ENCODE results near the gene EZR. TPM values are rescaled to one million over a fixed set of nuclear protein-coding genes. Genes with fewer than 3 reads are reported as not detected.

Gene EZR
- total and polyA plus RNA-seq, 9 of the 15 experiments (the other 6 are each of a cell fraction or from before 2014, with no cell fraction given), result 36.5 to 162 (median 104) TPM

- peak; percentile 89 for TF ChIP-seq POLR2AphosphoS5 (IDR thresholded peaks at IDR 0.05; ENCODE audit: control insufficient read depth, insufficient read depth, low read depth, low read length)
- TF ChIP-seq XRCC5 (IDR thresholded peaks at IDR 0.05; ENCODE audit: low read depth, low read length), result no peak
- TF ChIP-seq, protein P1, sequence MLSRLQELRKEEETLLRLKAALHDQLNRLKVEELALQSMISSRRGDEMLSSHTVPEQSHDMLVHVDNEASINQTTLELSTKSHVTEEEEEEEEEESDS (CRISPR knock-in tag; IDR thresholded peaks at IDR 0.05), result no peak
- TF ChIP-seq POU5F1 (IDR thresholded peaks at IDR 0.05; ENCODE audit: borderline replicate concordance, low read depth, low read length, partially characterized antibody), result no peak
- no peak for TF ChIP-seq DACH1 (IDR thresholded peaks at IDR 0.05; ENCODE audit: partially characterized antibody)
- no peak for TF ChIP-seq STAG1 (CRISPR knock-in tag; IDR thresholded peaks at IDR 0.05; ENCODE audit: borderline replicate concordance)
- peak; percentile 63; the same call in 1 of the 2 replicates for TF ChIP-seq ZNF445 (CRISPR knock-in tag; IDR thresholded peaks at IDR 0.05; ENCODE audit: low read depth)
- TF ChIP-seq HDAC8 (tag; IDR thresholded peaks at IDR 0.05), result no peak
- no peak for TF ChIP-seq HLTF (IDR thresholded peaks at IDR 0.05)
- TF ChIP-seq ZNF23 (CRISPR knock-in tag; IDR thresholded peaks at IDR 0.05), result no peak
- no peak for TF ChIP-seq ZNF696 (CRISPR knock-in tag; conservative IDR thresholded peaks at IDR 0.05)
- TF ChIP-seq ZNF551 (CRISPR knock-in tag; IDR thresholded peaks at IDR 0.05), result no peak
- peak in 1 of 2 experiments; percentile 69; a peak in 1 of 4 replicates for TF ChIP-seq SRF (CRISPR knock-in tag; IDR thresholded peaks at IDR 0.05)
- TF ChIP-seq ZNF512 (tag; IDR thresholded peaks at IDR 0.05), result no peak
- peak; percentile 65; the same call in 1 of the 2 replicates for TF ChIP-seq RNF2 (IDR thresholded peaks at IDR 0.05)
- no peak for TF ChIP-seq ARID4B (CRISPR knock-in tag; IDR thresholded peaks at IDR 0.05)
- TF ChIP-seq HMG20A (CRISPR knock-in tag; conservative IDR thresholded peaks at IDR 0.05), result no peak
- TF ChIP-seq ELK3 (CRISPR knock-in tag; IDR thresholded peaks at IDR 0.05), result peak; percentile 72; the same call in 1 of the 2 replicates
- no peak for TF ChIP-seq ELF2 (CRISPR knock-in tag; IDR thresholded peaks at IDR 0.05)
- no peak for TF ChIP-seq BDP1 (IDR thresholded peaks at IDR 0.05; ENCODE audit: insufficient read depth, insufficient read length)
Measured at GRCh38 chr6:158762787-158763433, 56.3 kb downstream of the EZR start (continued).
